CD4-positive, alpha-beta T cell treated with Interferon alpha-2 for 1 hour (primary cell): ENCODE results near the gene RBBP5.
"Not testable (repeated sequence)": the region's sequence is repeated elsewhere in the genome, so short reads cannot be mapped to it uniquely, and the experiment has no call there.

Experiments used
- DNase-seq, 2 donors: peaks; one replicate each; pipeline ENCODE4 v3.0.0-alpha.2; 2020 to 2022

Gene RBBP5

GRCh38 chr1:205121660-205122488 is at the start of gene RBBP5:
Gene RBBP5, minus strand, starts transcription at chr1:205121978. Its CDS starts 105 bp downstream, at chr1:205121873.
- peak; percentile 96 for DNase-seq

- DNase-seq, result peak in 1 of 2 donors; percentile 27
Measured at GRCh38 chr1:205171369-205171768, 49.6 kb upstream of the RBBP5 start.

- DNase-seq, result no peak
Measured at GRCh38 chr1:205170532-205171269, 48.9 kb upstream of the RBBP5 start.

- DNase-seq, result no peak
Measured at GRCh38 chr1:205169248-205169647, 47.5 kb upstream of the RBBP5 start.

GRCh38 chr1:205168291-205168690 is 46.5 kb upstream of the RBBP5 start:
- no peak for DNase-seq

- no peak for DNase-seq
Measured at GRCh38 chr1:205162301-205162700, 40.5 kb upstream of the RBBP5 start.

- DNase-seq, result no peak
Measured at GRCh38 chr1:205161076-205161475, 39.3 kb upstream of the RBBP5 start.

- DNase-seq, result no peak
Measured at GRCh38 chr1:205158048-205158616, 36.4 kb upstream of the RBBP5 start.

- not testable (repeated sequence) for DNase-seq
Measured at GRCh38 chr1:205155665-205156377, 34.0 kb upstream of the RBBP5 start.

- DNase-seq, result no peak
Measured at GRCh38 chr1:205152505-205152904, 30.7 kb upstream of the RBBP5 start.

- DNase-seq, result no peak
Measured at GRCh38 chr1:205150651-205151428, 29.1 kb upstream of the RBBP5 start.

GRCh38 chr1:205147191-205147835 is 25.5 kb upstream of the RBBP5 start:
- DNase-seq, result no peak

- no peak for DNase-seq
Measured at GRCh38 chr1:205144751-205145150, 23.0 kb upstream of the RBBP5 start.

- no peak for DNase-seq
Measured at GRCh38 chr1:205144046-205144720, 22.4 kb upstream of the RBBP5 start.

- DNase-seq, result no peak
Measured at GRCh38 chr1:205142102-205142469, 20.3 kb upstream of the RBBP5 start.

GRCh38 chr1:205141236-205142101 is 19.7 kb upstream of the RBBP5 start:
- DNase-seq, result peak; percentile 66 to 68

GRCh38 chr1:205140113-205140512 is 18.3 kb upstream of the RBBP5 start:
- DNase-seq, result no peak

GRCh38 chr1:205137901-205138300 is 16.1 kb upstream of the RBBP5 start:
- DNase-seq, result no peak

- no peak for DNase-seq
Measured at GRCh38 chr1:205133287-205133686, 11.5 kb upstream of the RBBP5 start.

- no peak for DNase-seq
Measured at GRCh38 chr1:205129447-205130029, 7.8 kb upstream of the RBBP5 start.
